GM19025 (cell line): ENCODE measurements around the gene C17orf50.

Experiments used
- ATAC-seq: cut with Tn5 transposase; IDR thresholded peaks from one replicate; pipeline ENCODE4 v1.9.1; 2021; ENCODE audit warnings: mild to moderate bottlenecking, low read depth, moderate library complexity; ENCODE audit not compliant: unreplicated experiment

The C17orf50 gene

DNA sequence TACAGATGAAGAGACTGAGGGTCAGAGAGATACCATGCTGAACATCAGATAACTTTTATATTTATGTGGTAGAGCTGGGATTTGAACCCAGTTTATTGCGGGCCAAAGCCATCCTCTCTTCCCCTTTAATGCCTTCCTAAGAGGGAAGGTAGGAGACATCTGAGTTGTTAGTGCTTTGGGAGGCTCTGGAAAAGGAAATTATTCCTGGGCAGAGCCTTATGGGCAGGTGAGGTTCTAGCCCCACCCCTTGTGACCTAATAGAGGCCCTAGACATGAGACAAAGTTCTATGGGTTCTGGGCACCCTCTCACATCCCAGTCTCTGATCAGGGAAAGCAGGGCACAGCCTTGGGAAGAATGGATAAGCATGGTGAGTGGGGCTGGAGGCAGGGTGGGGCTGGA, at the start of gene C17orf50:
Gene C17orf50 (plus strand): TSS at position 301 of the 400 bp plus-strand sequence. CDS start 55 bp downstream, at position 356.
- ATAC-seq = no peak

- no peak for ATAC-seq
Observed at GRCh38 chr17:35710950-35711349, 49.7 kb upstream of the C17orf50 start.

- ATAC-seq = no peak
Observed at GRCh38 chr17:35713069-35713728, 47.5 kb upstream of the C17orf50 start.

GRCh38 chr17:35714988-35715387, 45.7 kb upstream of the C17orf50 start:
- no peak for ATAC-seq

DNA sequence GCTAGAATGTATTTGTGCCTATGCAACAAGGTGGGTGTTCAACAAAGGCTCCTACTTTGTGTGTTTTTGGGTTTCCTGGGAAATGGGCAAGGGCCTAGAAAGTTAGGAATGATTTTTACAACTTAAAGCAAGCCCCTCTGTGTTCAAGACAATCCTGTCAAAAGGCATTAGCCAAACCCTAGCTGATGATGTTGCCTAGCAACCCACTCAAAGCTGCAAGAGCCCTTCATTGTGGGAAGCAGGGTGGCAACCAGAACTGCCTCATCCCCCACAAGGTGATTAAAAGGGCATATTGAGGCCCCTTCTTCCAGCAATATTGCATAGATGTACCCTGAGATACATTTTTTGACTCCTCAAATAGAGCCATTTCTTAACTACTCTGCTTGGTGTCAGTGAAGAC, 45.3 kb upstream of the C17orf50 start:
- ATAC-seq = no peak

DNA sequence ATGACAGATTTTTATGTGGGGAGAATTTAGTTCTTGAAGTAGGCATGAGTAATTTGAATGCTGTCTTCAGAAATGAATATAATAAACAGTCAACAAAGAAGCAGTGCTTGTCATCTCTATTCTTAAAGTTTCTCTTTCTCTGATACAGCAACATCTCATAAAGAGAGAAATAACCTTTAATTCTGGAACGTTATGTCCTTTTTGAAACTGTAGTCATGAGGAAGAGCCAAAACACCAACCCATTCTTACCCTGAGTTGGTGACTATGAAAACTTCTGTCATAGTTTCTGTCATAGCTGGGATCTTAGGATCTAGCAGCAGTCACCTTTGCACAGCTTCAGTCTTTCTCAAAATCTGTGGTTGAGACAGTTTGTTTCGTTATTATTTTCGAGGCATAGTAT, 44.5 kb upstream of the C17orf50 start:
- ATAC-seq = no peak

GRCh38 chr17:35716897-35717465, 43.7 kb upstream of the C17orf50 start:
- ATAC-seq = no peak

- ATAC-seq = no peak
Observed at GRCh38 chr17:35717475-35717874, 43.2 kb upstream of the C17orf50 start.

DNA sequence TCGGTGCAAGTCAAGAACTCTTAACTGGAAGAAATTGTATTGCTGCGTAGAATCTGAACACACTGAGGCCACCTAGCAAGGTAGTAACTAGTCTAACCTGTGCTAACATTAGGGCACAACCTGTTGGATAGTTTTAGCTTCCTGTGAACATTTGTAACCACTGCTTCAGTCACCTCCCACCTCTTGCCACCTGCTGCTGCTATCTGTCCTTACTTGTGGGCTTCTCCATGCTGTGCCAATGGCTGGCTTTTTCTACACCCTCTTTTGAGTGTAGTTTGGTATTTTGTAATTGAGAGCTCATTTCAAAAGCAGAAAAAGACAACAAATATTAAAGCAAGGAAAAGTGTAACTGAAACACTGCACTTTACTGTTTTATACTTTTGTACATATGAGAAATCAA, 37.0 kb upstream of the C17orf50 start:
- no peak for ATAC-seq

- ATAC-seq = no peak
Observed at GRCh38 chr17:35725058-35725457, 35.6 kb upstream of the C17orf50 start.

DNA sequence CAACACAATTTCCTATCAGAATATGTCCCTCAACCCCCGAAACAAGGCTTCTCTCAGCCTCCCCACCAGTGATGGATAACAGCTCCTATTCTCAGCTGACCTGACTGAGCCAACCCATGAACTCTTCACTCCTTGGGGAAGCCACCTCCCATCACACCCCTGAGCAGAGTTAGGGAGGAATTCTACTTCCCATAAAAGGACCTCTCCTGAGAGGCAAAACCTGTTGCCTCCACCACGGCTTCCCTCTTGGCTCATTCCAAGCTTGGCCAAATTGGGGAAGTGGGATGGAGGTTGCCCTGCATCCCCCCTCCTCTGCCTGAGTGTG, 34.9 kb upstream of the C17orf50 start:
- ATAC-seq = no peak

GRCh38 chr17:35726127-35726952, 34.3 kb upstream of the C17orf50 start:
- no peak for ATAC-seq

DNA sequence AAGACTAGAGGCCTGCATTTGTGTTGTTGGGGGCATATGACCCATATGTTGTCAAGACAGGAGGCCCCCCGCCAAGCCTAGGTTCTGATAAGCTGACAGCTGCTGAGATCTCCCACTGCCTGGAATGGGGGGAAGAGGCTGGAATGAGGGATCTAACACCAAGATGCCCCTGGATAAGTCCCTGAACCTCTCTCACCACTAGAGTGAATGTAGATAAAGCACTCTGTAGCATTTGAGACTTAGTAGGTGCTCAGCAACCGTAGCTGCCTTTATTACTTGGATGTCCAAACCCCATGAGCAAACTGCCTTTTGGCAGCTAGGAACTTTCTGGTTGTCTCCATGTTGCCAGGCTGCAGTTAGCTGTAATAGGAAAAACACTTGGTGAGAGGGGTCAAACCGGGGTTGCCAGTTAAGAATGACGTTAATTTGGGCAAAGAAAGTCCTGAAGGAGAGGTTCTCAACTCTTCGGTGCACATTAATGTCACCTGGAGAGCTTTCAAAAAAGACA, 33.7 kb upstream of the C17orf50 start:
- ATAC-seq = no peak

DNA sequence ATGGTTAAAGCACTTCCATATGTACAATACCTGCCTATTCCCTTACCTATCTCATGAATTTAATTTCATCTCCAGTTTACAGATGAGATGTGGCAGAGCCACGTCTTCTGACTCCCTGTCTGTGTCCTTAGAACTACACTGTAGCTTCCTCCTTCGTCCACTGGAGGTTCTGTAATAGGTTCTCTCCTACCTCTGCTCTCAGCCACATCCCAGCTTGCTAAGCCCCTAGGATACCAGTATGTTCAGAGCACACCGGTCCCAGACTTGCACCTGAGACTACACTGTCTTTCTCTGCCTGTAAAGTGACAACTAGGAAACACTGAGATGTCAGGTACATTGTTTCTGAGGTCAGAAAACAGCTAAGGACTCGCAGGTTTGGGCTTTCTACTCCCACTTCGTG, 33.1 kb upstream of the C17orf50 start:
- ATAC-seq = no peak

- no peak for ATAC-seq
Observed at GRCh38 chr17:35728551-35728950, 32.1 kb upstream of the C17orf50 start.

- no peak for ATAC-seq
Observed at GRCh38 chr17:35729405-35729833, 31.3 kb upstream of the C17orf50 start.

- no peak for ATAC-seq
Observed at GRCh38 chr17:35730400-35731005, 30.2 kb upstream of the C17orf50 start.

- ATAC-seq = no peak
Observed at GRCh38 chr17:35731239-35731916, 29.3 kb upstream of the C17orf50 start, which contains the start of gene RASL10B. RASL10B (plus strand) TSS chr17:35731639; CDS start chr17:35735185, 3,546 bp downstream.

- no peak for ATAC-seq
Observed at GRCh38 chr17:35731917-35732805, 28.5 kb upstream of the C17orf50 start.

DNA sequence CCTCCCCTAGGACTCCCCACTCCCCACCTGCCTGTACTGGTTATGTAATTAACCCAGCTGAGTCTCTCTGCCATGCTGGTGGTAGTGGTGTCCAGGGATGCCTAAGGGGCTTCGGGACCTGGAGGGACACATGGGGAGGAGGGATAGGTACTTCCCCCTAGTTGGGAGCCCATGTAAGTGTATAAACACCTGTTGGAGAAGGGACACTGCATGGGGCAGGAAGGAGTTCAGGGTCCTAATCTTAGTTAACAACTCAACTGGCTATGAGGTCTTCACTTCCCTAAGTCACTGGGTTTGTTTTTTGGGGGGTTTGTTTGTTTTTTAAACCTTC, 27.9 kb upstream of the C17orf50 start:
- ATAC-seq = no peak
